ENCODE measurements around the gene CAMK1G.

The CAMK1G gene

GRCh38 chr1:209561532-209561931 lies 22.0 kb upstream of the CAMK1G start:
- no peak for DNase-seq (ENCODE audit: low read depth)
- in situ Hi-C loops (cut with HindIII; ENCODE audit: low sequenced_read_pairs) = no loop called here
- H3K4me3 ChIP-seq (ENCODE audit: low read depth, low read length) = no peak overlapping the region
- TF ChIP-seq CTCF (IDR thresholded peaks at IDR 0.05; ENCODE audit: low read depth, low read length, missing control alignments) = no peak

- in situ Hi-C loops (cut with HindIII; ENCODE audit: low sequenced_read_pairs) = no loop called here
- no peak for TF ChIP-seq CTCF (IDR thresholded peaks at IDR 0.05; ENCODE audit: low read depth, low read length, missing control alignments)
- no peak for DNase-seq (ENCODE audit: low read depth)
- H3K4me3 ChIP-seq (ENCODE audit: low read depth, low read length) = no peak overlapping the region
These were observed 18.7 kb upstream of the CAMK1G start for GRCh38 chr1:209564849-209565248.

GRCh38 chr1:209565759-209566678 lies 17.5 kb upstream of the CAMK1G start:
- in situ Hi-C loops (cut with HindIII; ENCODE audit: low sequenced_read_pairs) = no loop called here
- peak; percentile 79 for TF ChIP-seq CTCF (IDR thresholded peaks at IDR 0.05; ENCODE audit: low read depth, low read length, missing control alignments)
- H3K4me3 ChIP-seq (ENCODE audit: low read depth, low read length) = no peak overlapping the region
- peak; percentile 64 for DNase-seq (ENCODE audit: low read depth)

- TF ChIP-seq CTCF (IDR thresholded peaks at IDR 0.05; ENCODE audit: low read depth, low read length, missing control alignments) = no peak
- no peak overlapping the region for H3K4me3 ChIP-seq (ENCODE audit: low read depth, low read length)
- DNase-seq (ENCODE audit: low read depth) = peak; percentile 32
- in situ Hi-C loops (cut with HindIII; ENCODE audit: low sequenced_read_pairs) = no loop called here
These were observed 15.8 kb upstream of the CAMK1G start for GRCh38 chr1:209567698-209568175.

- in situ Hi-C loops (cut with HindIII; ENCODE audit: low sequenced_read_pairs) = no loop called here
- peak; percentile 96 for TF ChIP-seq CTCF (IDR thresholded peaks at IDR 0.05; ENCODE audit: low read depth, low read length, missing control alignments)
- H3K4me3 ChIP-seq (ENCODE audit: low read depth, low read length) = no peak overlapping the region
- DNase-seq (ENCODE audit: low read depth) = peak; percentile 68
These were observed 13.9 kb upstream of the CAMK1G start for GRCh38 chr1:209569455-209570207.

- DNase-seq (ENCODE audit: low read depth) = no peak
- in situ Hi-C loops (cut with HindIII; ENCODE audit: low sequenced_read_pairs) = no loop called here
These were observed 12.8 kb upstream of the CAMK1G start for GRCh38 chr1:209570743-209571142.

More at GRCh38 chr1:209570743-209571142, 12.8 kb upstream of the CAMK1G start:
- TF ChIP-seq CTCF (IDR thresholded peaks at IDR 0.05; ENCODE audit: low read depth, low read length, missing control alignments) = no peak
- no peak overlapping the region for H3K4me3 ChIP-seq (ENCODE audit: low read depth, low read length)
